ENCODE measurements around the gene TCTN2.

- TF ChIP-seq CTCF (IDR thresholded peaks at IDR 0.05; ENCODE audit: insufficient read depth, low read depth, low read length) (no peak), EZH2 (IDR thresholded peaks at IDR 0.05; ENCODE audit: insufficient read depth, low read length) (no peak)
These were observed 35.0 kb downstream of the TCTN2 start for GRCh38 chr12:123705935-123706334.

Data from astrocyte (in vitro differentiated cells and primary cell).